H9 (cell line): ENCODE results near the gene SMC3. TPM values are rescaled to one million over a fixed set of nuclear protein-coding genes. Genes with fewer than 3 reads are reported as not detected.

Experiments used
- DNase-seq: peaks from one replicate; pipeline ENCODE4 v3.0.0-alpha.2; 2017
- H2AFZ ChIP-seq: one replicate; pipeline ENCODE4 v1.6.1; 2013; ENCODE audit warnings: mild to moderate bottlenecking, low read length, control low read depth, moderate library complexity
- H2AK5ac ChIP-seq: 2 replicates; pipeline ENCODE4 v1.6.1; 2013; ENCODE audit warnings: low read length, control low read depth, mixed read lengths; ENCODE audit not compliant: insufficient read length
- H2BK120ac ChIP-seq: one replicate; pipeline ENCODE4 v1.6.1; 2013; ENCODE audit warnings: low read depth, mild to moderate bottlenecking, low read length, control low read depth, inconsistent platforms; ENCODE audit not compliant: poor library complexity, severe bottlenecking
- H2BK12ac ChIP-seq: 2 replicates; pipeline ENCODE4 v1.6.1; 2013; ENCODE audit warnings: low read length, control low read depth, mixed read lengths, low read depth; ENCODE audit not compliant: insufficient read length
- H2BK15ac ChIP-seq: 2 replicates; pipeline ENCODE4 v1.6.1; 2013; ENCODE audit warnings: low read depth, low read length, control low read depth
- H2BK20ac ChIP-seq: one replicate; pipeline ENCODE4 v1.6.1; 2013; ENCODE audit warnings: low read depth, mild to moderate bottlenecking, low read length, control low read depth, inconsistent platforms; ENCODE audit not compliant: poor library complexity, severe bottlenecking
- H2BK5ac ChIP-seq: 2 replicates; pipeline ENCODE4 v1.6.1; 2013; ENCODE audit warnings: low read length, control low read depth, mixed read lengths; ENCODE audit not compliant: insufficient read length
- H3K14ac ChIP-seq: 2 replicates; pipeline ENCODE4 v1.6.1; 2013; ENCODE audit warnings: low read length, control low read depth; ENCODE audit not compliant: insufficient read depth
- H3K18ac ChIP-seq: 2 replicates; pipeline ENCODE4 v1.6.1; 2013; ENCODE audit warnings: low read depth, mild to moderate bottlenecking, mixed read lengths, low read length, control low read depth; ENCODE audit not compliant: insufficient read length
- H3K23ac ChIP-seq: 2 replicates; pipeline ENCODE4 v1.6.1; 2013; ENCODE audit warnings: low read length, control low read depth, mixed read lengths, low read depth; ENCODE audit not compliant: insufficient read length
- H3K23me2 ChIP-seq: 2 replicates; pipeline ENCODE4 v1.6.1; 2013; ENCODE audit warnings: low read depth, mild to moderate bottlenecking, mixed read lengths, low read length, control low read depth; ENCODE audit not compliant: insufficient read length, poor library complexity, severe bottlenecking
- H3K27ac ChIP-seq: 2 replicates; pipeline ENCODE4 v1.5.1; 2013; ENCODE audit warnings: low read length, control low read depth, mixed read lengths, low read depth; ENCODE audit not compliant: insufficient read length
- H3K27me3 ChIP-seq: 2 replicates; pipeline ENCODE4 v1.6.1; 2013; ENCODE audit warnings: low read length, control low read depth, inconsistent platforms; ENCODE audit not compliant: insufficient read depth
- H3K4ac ChIP-seq: 2 replicates; pipeline ENCODE4 v1.6.1; 2013; ENCODE audit warnings: low read depth, mild to moderate bottlenecking, control low read depth, inconsistent platforms, low read length, moderate library complexity
- H3K4me1 ChIP-seq: 2 replicates; pipeline ENCODE4 v1.6.1; 2013; ENCODE audit warnings: low read length, control low read depth, inconsistent platforms; ENCODE audit not compliant: insufficient read depth
- H3K4me2 ChIP-seq: 2 replicates; pipeline ENCODE4 v1.6.1; 2013; ENCODE audit warnings: low read length, control low read depth, mixed read lengths; ENCODE audit not compliant: insufficient read length, insufficient read depth
- H3K56ac ChIP-seq: 2 replicates; pipeline ENCODE4 v1.6.1; 2013; ENCODE audit warnings: low read depth, mild to moderate bottlenecking, mixed read lengths, low read length, control low read depth; ENCODE audit not compliant: insufficient read length
- H3K79me1 ChIP-seq: 2 replicates; pipeline ENCODE4 v1.6.1; 2013; ENCODE audit warnings: low read depth, mild to moderate bottlenecking, moderate library complexity, low read length, control low read depth, inconsistent platforms; ENCODE audit not compliant: insufficient read depth, poor library complexity, severe bottlenecking
- H3K79me2 ChIP-seq: 2 replicates; pipeline ENCODE4 v1.6.1; 2013; ENCODE audit warnings: low read length, control low read depth, inconsistent platforms; ENCODE audit not compliant: insufficient read depth
- H3K9ac ChIP-seq: 2 replicates; pipeline ENCODE4 v1.6.1; 2013; ENCODE audit warnings: low read length, control low read depth, mixed read lengths; ENCODE audit not compliant: insufficient read length; ENCODE audit errors: extremely low read depth
- H3K9me3 ChIP-seq: one replicate; pipeline ENCODE4 v1.6.1; 2013; ENCODE audit warnings: low read depth, low read length, inconsistent platforms; ENCODE audit not compliant: control insufficient read depth
- H3T11ph ChIP-seq: one replicate; pipeline ENCODE4 v1.6.1; 2013; ENCODE audit warnings: mild to moderate bottlenecking, low read length, control low read depth, inconsistent platforms
- H4K20me1 ChIP-seq: one replicate; pipeline ENCODE4 v1.6.1; 2013; ENCODE audit not compliant: control insufficient read depth, insufficient read length, insufficient read depth
- H4K5ac ChIP-seq: 2 replicates; pipeline ENCODE4 v1.6.1; 2013; ENCODE audit warnings: low read depth, mild to moderate bottlenecking, mixed read lengths, low read length, control low read depth; ENCODE audit not compliant: insufficient read length
- H4K8ac ChIP-seq: replicated peaks from 2 replicates; pipeline ENCODE4 v1.6.1; 2013; ENCODE audit warnings: low read length, control low read depth, mixed read lengths, low read depth; ENCODE audit not compliant: insufficient read length
- H4K91ac ChIP-seq: 2 replicates; pipeline ENCODE4 v1.6.1; 2013; ENCODE audit warnings: low read depth, mild to moderate bottlenecking, moderate library complexity, mixed read lengths, low read length, control low read depth; ENCODE audit not compliant: insufficient read length
- H3K27ac Mint-ChIP-seq, 3 experiments: 2 replicates in 2 of 3; 3 replicates in 1 of 3; pipeline ENCODE4 v1.8.0; 2020 to 2021; ENCODE audit warnings: mixed read lengths in 3 of 3, mild to moderate bottlenecking in 1 of 3, moderate library complexity in 1 of 3
- H3K27me3 Mint-ChIP-seq: 2 replicates; pipeline ENCODE4 v1.8.0; 2021; ENCODE audit warnings: low read depth, mild to moderate bottlenecking, moderate library complexity, mixed read lengths
- H3K36me3 Mint-ChIP-seq, 3 experiments: 2 replicates in 2 of 3; 3 replicates in 1 of 3; pipeline ENCODE4 v1.8.0; 2020 to 2021; ENCODE audit warnings: low read depth in 3 of 3, mixed read lengths in 3 of 3; ENCODE audit not compliant: insufficient read depth in 1 of 3
- H3K4me1 Mint-ChIP-seq, 2 experiments: 2 replicates each; pipeline ENCODE4 v1.8.0; 2020; ENCODE audit warnings: mixed read lengths in 2 of 2
- H3K4me3 Mint-ChIP-seq, 2 experiments: 2 replicates in 1 of 2; 3 replicates in 1 of 2; pipeline ENCODE4 v1.8.0; 2020 to 2021; ENCODE audit warnings: mild to moderate bottlenecking in 2 of 2, mixed read lengths in 2 of 2, moderate library complexity in 1 of 2
- H3K9me3 Mint-ChIP-seq, 2 experiments: 2 replicates in 1 of 2; 3 replicates in 1 of 2; pipeline ENCODE4 v1.8.0; 2020; ENCODE audit warnings: mild to moderate bottlenecking in 2 of 2, mixed read lengths in 2 of 2, moderate library complexity in 1 of 2
- WGBS: extraction: QIAGEN DNeasy Blood & Tissue Kit; methylation state at CpG from one replicate; pipeline ENCODE4 v1.1.7; 2013; ENCODE audit warnings: missing lambda C conversion rate, low lambda C conversion rate, mixed read lengths; ENCODE audit not compliant: insufficient read length; ENCODE audit errors: extremely low coverage; 5-methylcytosine and 5-hydroxymethylcytosine counted together
- total RNA-seq: library from RNA; stranded (reverse); gene quantifications from 2 replicates; pipeline ENCODE4 v1.2.1, GENCODE V29; 2021
- TF ChIP-seq, protein P1 (sequence below): fragments of 200-600 bp; sonication (generic); conservative IDR thresholded peaks from 3 replicates; pipeline ENCODE4 v1.8.0; 2021; ENCODE audit warnings: antibody characterized with exemption, mild to moderate bottlenecking

The SMC3 gene
- total RNA-seq, 1 experiment from 2014 or later, result 82.4 TPM

DNA sequence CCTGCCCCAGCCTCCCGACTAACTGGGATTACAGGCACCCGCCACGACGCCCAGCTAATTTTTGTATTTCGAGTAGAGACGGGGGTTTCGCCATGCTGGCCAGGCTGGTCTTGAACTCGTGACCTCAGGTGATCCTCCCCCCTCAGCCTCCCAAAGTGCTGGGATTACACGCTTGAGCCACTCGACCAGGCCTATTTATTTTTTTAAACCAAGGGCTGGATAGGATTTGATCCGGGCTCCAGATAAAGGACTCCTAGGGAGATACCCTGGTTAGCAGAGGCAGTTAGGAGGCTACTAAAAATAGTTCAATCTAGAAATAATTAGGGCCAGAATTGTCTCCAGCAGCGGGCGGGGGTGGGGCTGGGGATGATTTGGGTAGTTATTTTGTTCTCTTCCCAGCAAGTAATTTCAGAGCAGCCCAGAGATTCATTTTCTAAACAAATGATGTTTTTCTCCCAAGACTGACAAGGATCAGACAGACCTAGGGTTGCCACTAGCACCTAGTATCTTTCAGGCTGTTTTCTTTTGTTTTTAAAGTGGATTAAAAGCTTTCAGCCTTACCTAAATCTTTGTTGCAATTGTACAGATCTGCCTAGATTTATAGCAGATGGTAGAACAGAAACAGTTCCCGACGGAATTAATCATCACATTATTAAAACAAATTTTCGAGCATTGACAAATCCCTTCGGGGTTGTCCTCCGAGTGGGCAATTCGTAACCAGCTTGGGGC, 859 bp upstream of the SMC3 start:
- Mint-ChIP-seq H3K36me3 (peaks cover 5 to 13% (median 13%) of the 10 kb centered on the region in 3 experiments; a peak in 6 of 7 replicates), H3K4me3 (peak overlapping the region; percentile 95 to 98), H3K9me3 (no peaks in the 10 kb centered on the region), H3K4me1 (peaks cover 22 to 24% of the 10 kb centered on the region in 2 experiments), H3K27me3 (peaks cover 3% of the 10 kb centered on the region; the same call in 1 of the 2 replicates), H3K27ac (peak overlapping the region; percentile 99 to 100 (median 100))
- Histone ChIP-seq H3K23ac (no peak overlapping the region), H3T11ph (peak overlapping the region; percentile 46), H2BK15ac (no peak overlapping the region), H2AFZ (no peak overlapping the region), H2BK20ac (no peak overlapping the region), H3K79me2 (peaks cover 22% of the 10 kb centered on the region; the same call in 1 of the 2 replicates), H2AK5ac (no peak overlapping the region), H3K79me1 (no peaks in the 10 kb centered on the region), H3K27me3 (no peaks in the 10 kb centered on the region), H3K27ac (peak overlapping the region; percentile 83), H2BK120ac (peak overlapping the region; percentile 70), H4K91ac (no peak overlapping the region), H4K5ac (no peak overlapping the region), H4K20me1 (no peaks in the 10 kb centered on the region), H4K8ac (no peak overlapping the region), H3K9ac (peak overlapping the region; percentile 82), H3K23me2 (peaks cover 5% of the 10 kb centered on the region), H3K14ac (peak overlapping the region; percentile 74; the same call in 1 of the 2 replicates), H2BK5ac (peak overlapping the region; percentile 21), H3K4me2 (peak overlapping the region; percentile 73), H2BK12ac (no peak overlapping the region), H3K9me3 (no peaks in the 10 kb centered on the region), H3K56ac (no peak overlapping the region), H3K18ac (peak overlapping the region; percentile 18), H3K4ac (no peak overlapping the region; the same call in 1 of the 2 replicates), H3K4me1 (no peaks in the 10 kb centered on the region)
- TF ChIP-seq, protein P1, sequence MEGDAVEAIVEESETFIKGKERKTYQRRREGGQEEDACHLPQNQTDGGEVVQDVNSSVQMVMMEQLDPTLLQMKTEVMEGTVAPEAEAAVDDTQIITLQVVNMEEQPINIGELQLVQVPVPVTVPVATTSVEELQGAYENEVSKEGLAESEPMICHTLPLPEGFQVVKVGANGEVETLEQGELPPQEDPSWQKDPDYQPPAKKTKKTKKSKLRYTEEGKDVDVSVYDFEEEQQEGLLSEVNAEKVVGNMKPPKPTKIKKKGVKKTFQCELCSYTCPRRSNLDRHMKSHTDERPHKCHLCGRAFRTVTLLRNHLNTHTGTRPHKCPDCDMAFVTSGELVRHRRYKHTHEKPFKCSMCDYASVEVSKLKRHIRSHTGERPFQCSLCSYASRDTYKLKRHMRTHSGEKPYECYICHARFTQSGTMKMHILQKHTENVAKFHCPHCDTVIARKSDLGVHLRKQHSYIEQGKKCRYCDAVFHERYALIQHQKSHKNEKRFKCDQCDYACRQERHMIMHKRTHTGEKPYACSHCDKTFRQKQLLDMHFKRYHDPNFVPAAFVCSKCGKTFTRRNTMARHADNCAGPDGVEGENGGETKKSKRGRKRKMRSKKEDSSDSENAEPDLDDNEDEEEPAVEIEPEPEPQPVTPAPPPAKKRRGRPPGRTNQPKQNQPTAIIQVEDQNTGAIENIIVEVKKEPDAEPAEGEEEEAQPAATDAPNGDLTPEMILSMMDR, result no peak
- WGBS, result no CpG with 5 or more reads among the region's 19 CpGs
- no peak for DNase-seq
